ENCODE measurements around the gene ARMCX4. TPM values are rescaled to one million over a fixed set of nuclear protein-coding genes. Genes with fewer than 3 reads are reported as not detected.

The ARMCX4 gene
- total RNA-seq (2021), result 17.0 and 17.3 TPM in 2 replicates
- long read RNA-seq, partial matches to known transcripts, result 3 of 11 reads
- long read RNA-seq, other reads (novel, unspliced or antisense), result 7 of 11 reads

DNA sequence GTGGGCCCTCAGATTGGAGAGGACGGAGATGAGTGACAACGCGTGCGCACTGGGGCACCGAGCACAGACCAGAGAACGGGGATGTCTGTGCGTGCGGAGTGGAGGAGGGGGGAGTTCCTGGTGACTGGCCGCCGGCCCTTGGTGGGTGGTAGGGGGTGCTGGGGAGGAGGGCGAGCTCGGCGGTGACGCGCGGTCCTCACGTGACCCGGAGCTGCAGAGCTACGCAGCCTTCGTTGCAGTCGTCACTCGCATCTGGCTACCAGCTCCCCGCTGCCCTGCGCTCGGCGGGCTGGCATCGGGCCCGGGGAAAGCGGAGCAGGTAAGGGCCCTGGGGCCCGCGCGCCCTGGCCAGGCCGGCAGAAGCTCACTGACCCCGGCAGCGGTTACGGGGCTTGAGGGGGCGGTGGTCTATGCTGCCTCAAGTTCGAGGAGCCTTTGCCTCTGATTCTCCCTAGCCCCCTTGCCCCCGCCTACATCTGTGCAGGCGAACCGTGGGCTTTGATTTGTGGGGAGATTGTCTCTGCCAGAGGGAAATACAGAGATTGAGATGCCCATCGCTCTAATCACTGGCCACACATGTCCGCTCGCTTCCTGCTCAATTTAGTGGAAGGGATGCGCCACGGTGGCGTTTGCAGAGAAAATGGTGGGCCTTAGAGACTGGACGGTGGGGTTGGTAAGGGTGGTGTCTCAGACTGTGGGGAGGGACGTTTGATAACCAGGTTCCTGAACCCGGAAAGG lies at the start of gene ARMCX4:
Gene ARMCX4 (plus strand): TSS at position 245 of the 738 bp plus-strand sequence. CDS start 3,134 bp downstream, outside the sequence.
- Histone ChIP-seq H2BK5ac (ENCODE audit: insufficient read length, low read length) (no peak within 1 kb of the TSS), H2BK20ac (ENCODE audit: low read depth, low read length, poor library complexity, severe bottlenecking) (no peak within 1 kb of the TSS), H2AFZ (ENCODE audit: low read length) (no peak within 1 kb of the TSS), H2BK15ac (ENCODE audit: low read depth, low read length) (no peak within 1 kb of the TSS), H3K9ac (ENCODE audit: extremely low read depth, insufficient read length, low read length) (peak within 1 kb of the TSS; percentile 46), H3K4me2 (ENCODE audit: insufficient read depth, insufficient read length, low read length) (peak within 1 kb of the TSS; percentile 25), H3K56ac (ENCODE audit: insufficient read length, low read depth, low read length) (no peak within 1 kb of the TSS), H3K27ac (ENCODE audit: insufficient read length, low read depth, low read length) (no peak within 1 kb of the TSS), H3T11ph (ENCODE audit: low read length) (no peak within 1 kb of the TSS), H3K14ac (ENCODE audit: insufficient read depth, low read length) (no peak within 1 kb of the TSS), H4K8ac (replicated peaks; ENCODE audit: insufficient read length, low read depth, low read length) (no peak within 1 kb of the TSS), H3K79me1 (ENCODE audit: insufficient read depth, low read depth, low read length, poor library complexity, severe bottlenecking) (no peaks in the 10 kb centered on the region), H2BK12ac (ENCODE audit: insufficient read length, low read depth, low read length) (no peak within 1 kb of the TSS), H2AK5ac (ENCODE audit: insufficient read length, low read length) (no peak within 1 kb of the TSS), H2BK120ac (ENCODE audit: low read depth, low read length, poor library complexity, severe bottlenecking) (no peak within 1 kb of the TSS), H3K27me3 (ENCODE audit: insufficient read depth, low read length) (no peaks in the 10 kb centered on the region), H3K23ac (ENCODE audit: insufficient read length, low read depth, low read length) (no peak within 1 kb of the TSS), H3K79me2 (ENCODE audit: insufficient read depth, low read length) (no peaks in the 10 kb centered on the region), H3K4ac (ENCODE audit: low read depth, low read length) (no peak within 1 kb of the TSS), H4K5ac (ENCODE audit: insufficient read length, low read depth, low read length) (no peak within 1 kb of the TSS), H3K4me1 (ENCODE audit: insufficient read depth, low read length) (no peaks in the 10 kb centered on the region), H3K23me2 (ENCODE audit: insufficient read length, low read depth, low read length, poor library complexity, severe bottlenecking) (peaks cover 2% of the 10 kb centered on the region), H4K91ac (ENCODE audit: insufficient read length, low read depth, low read length) (no peak within 1 kb of the TSS), H3K18ac (ENCODE audit: insufficient read length, low read depth, low read length) (peak within 1 kb of the TSS; percentile 8), H3K9me3 (ENCODE audit: control insufficient read depth, low read depth, low read length) (peaks cover 34% of the 10 kb centered on the region), H4K20me1 (ENCODE audit: control insufficient read depth, insufficient read depth, insufficient read length) (no peaks in the 10 kb centered on the region)
- H3K36me3 Mint-ChIP-seq (ENCODE audit: insufficient read depth in 1 of 3, low read depth in 3 of 3), result peaks cover 11 to 27% (median 24%) of the 10 kb centered on the region in 3 experiments
- H3K27ac Mint-ChIP-seq, result peak within 1 kb of the TSS in 2 of 3 experiments; percentile 62 to 77; a peak in 4 of 7 replicates
- H3K27me3 Mint-ChIP-seq (ENCODE audit: low read depth), result no peaks in the 10 kb centered on the region; the same call in 1 of the 2 replicates
- TF ChIP-seq, protein P1, sequence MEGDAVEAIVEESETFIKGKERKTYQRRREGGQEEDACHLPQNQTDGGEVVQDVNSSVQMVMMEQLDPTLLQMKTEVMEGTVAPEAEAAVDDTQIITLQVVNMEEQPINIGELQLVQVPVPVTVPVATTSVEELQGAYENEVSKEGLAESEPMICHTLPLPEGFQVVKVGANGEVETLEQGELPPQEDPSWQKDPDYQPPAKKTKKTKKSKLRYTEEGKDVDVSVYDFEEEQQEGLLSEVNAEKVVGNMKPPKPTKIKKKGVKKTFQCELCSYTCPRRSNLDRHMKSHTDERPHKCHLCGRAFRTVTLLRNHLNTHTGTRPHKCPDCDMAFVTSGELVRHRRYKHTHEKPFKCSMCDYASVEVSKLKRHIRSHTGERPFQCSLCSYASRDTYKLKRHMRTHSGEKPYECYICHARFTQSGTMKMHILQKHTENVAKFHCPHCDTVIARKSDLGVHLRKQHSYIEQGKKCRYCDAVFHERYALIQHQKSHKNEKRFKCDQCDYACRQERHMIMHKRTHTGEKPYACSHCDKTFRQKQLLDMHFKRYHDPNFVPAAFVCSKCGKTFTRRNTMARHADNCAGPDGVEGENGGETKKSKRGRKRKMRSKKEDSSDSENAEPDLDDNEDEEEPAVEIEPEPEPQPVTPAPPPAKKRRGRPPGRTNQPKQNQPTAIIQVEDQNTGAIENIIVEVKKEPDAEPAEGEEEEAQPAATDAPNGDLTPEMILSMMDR (conservative IDR thresholded peaks at IDR 0.05), result no peak
- no CpG with 5 or more reads among the region's 50 CpGs for WGBS (ENCODE audit: extremely low coverage, insufficient read length, low lambda C conversion rate)
- H3K4me1 Mint-ChIP-seq, result peaks cover 13 to 16% of the 10 kb centered on the region in 2 experiments
- peak; percentile 90 for DNase-seq
- peak within 1 kb of the TSS; percentile 77 to 91 for H3K4me3 Mint-ChIP-seq
- H3K9me3 Mint-ChIP-seq, result peaks cover 58% of the 10 kb centered on the region in 2 experiments

All from H9 (cell line).